Activated effector memory CD4-positive, alpha-beta T cell treated with anti-CD3 and anti-CD28 coated beads, Interleukin-2, amount 50 U/mL, for 16 hours (primary cell): ENCODE data around the gene TULP3.
A peak's percentile ranks its signal among the peaks of the same experiment; 100 is the strongest.

Experiments used
- DNase-seq: peaks from one replicate; pipeline ENCODE4 v3.0.0-alpha.2; 2020

Gene TULP3

GRCh38 chr12:2933586-2933985 lies 42.9 kb downstream of the TULP3 start:
- no peak for DNase-seq

GRCh38 chr12:2934371-2934770 lies 43.7 kb downstream of the TULP3 start:
- DNase-seq: no peak

GRCh38 chr12:2936301-2936700 lies 45.6 kb downstream of the TULP3 start:
- DNase-seq: no peak

- no peak for DNase-seq
Observed at GRCh38 chr12:2937500-2937899, 46.8 kb downstream of the TULP3 start.

- no peak for DNase-seq
Observed at GRCh38 chr12:2939191-2939590, 48.5 kb downstream of the TULP3 start.

GRCh38 chr12:2940564-2940963 lies 49.9 kb downstream of the TULP3 start:
- DNase-seq: no peak

GRCh38 chr12:2941524-2941923 lies 50.8 kb downstream of the TULP3 start:
- no peak for DNase-seq

GRCh38 chr12:2944401-2945047 lies 53.8 kb downstream of the TULP3 start:
- peak; percentile 78 for DNase-seq

- no peak for DNase-seq
Observed at GRCh38 chr12:2949411-2949810, 58.7 kb downstream of the TULP3 start.

- DNase-seq: no peak
Observed at GRCh38 chr12:2955888-2956287, 65.2 kb downstream of the TULP3 start.

- no peak for DNase-seq
Observed at GRCh38 chr12:2957816-2958431, 67.2 kb downstream of the TULP3 start.

GRCh38 chr12:2958432-2959191 lies 67.9 kb downstream of the TULP3 start:
- DNase-seq: no peak

- no peak for DNase-seq
Observed at GRCh38 chr12:2959192-2959504, 68.5 kb downstream of the TULP3 start, which contains the start of gene TEAD4. TSS of gene TEAD4 (plus strand) at chr12:2959397.

GRCh38 chr12:2959505-2960389 lies 69.1 kb downstream of the TULP3 start:
- no peak for DNase-seq

- no peak for DNase-seq
Observed at GRCh38 chr12:2960390-2960956, 69.8 kb downstream of the TULP3 start.

GRCh38 chr12:2960996-2961616 lies 70.4 kb downstream of the TULP3 start:
- DNase-seq: no peak

GRCh38 chr12:2961705-2962104 lies 71.0 kb downstream of the TULP3 start:
- DNase-seq: no peak

GRCh38 chr12:2963154-2963759 lies 72.6 kb downstream of the TULP3 start:
- no peak for DNase-seq

- no peak for DNase-seq
Observed at GRCh38 chr12:2963760-2964292, 73.1 kb downstream of the TULP3 start.

GRCh38 chr12:2967651-2968050 lies 77.0 kb downstream of the TULP3 start:
- no peak for DNase-seq

GRCh38 chr12:2970744-2971143 lies 80.1 kb downstream of the TULP3 start:
- no peak for DNase-seq

GRCh38 chr12:2973566-2973965 lies 82.9 kb downstream of the TULP3 start:
- no peak for DNase-seq
